HG03571 (cell line): ENCODE measurements around the gene SPACA1.

Experiments used
- ATAC-seq: cut with Tn5 transposase; IDR thresholded peaks from one replicate; pipeline ENCODE4 v1.9.1; 2021; ENCODE audit not compliant: unreplicated experiment

Gene SPACA1

DNA sequence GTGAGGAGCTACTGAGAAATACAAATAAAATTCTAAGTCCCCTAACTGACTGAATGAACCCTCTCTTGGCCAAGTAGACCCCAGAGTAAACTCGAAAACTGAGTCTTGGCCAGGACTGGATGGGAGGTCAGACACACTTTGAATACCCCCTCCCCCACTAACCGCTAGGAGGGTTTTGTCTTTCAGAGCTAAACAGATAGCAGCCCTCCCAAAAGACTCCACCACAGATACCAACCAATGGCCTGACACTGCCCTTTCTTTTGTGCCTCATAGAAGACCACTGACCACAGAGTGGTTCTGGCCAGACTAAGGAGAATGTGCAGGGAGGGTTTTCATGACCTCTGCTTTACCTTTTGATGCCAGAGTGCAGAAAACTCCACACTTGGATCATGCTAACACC is 42.1 kb downstream of the SPACA1 start:
- no peak for ATAC-seq

DNA sequence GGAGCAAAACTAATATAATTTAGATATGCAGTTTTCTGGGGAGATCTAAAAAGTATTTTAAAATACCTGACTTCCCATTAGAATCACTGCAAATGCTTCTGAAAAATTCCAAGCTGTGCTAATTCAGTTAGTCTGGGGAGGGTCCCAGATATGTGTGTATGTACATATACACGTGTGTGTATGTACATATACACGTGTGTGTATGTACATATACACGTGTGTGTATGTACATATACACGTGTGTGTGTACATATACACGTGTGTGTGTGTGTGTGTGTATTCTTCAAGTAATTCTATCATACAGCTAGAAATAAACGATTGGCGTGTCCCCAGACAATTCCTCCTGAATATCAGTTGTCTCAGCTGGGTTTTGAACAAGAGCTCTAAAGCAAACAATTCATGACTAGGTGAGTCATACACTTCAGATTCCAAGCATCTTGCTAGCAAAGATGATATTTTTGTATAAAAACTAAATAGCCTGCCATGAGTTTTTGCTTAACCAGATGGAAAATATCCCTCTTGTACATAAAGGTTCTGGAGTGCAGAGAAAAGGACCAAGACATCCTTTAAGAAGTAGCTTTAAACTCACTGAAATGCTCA is 58.2 kb downstream of the SPACA1 start:
- no peak for ATAC-seq

DNA sequence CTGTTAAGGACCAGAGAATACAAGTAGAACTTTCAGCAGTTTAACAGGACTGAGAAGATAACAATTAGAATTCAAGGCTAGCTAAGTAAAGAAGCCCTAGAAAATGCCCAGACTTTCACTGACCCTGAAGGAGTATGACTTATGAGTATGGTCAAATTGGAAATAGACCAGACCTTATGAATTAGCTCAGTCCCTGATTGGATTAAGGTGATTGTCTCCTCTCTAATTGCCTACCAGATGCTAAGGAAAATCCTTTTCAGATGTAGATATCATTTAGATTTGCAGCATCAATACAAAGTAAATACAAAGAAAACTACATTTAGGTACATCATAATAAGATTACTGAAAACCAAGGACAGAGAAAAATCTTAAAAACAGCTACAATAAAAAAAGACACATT is 59.6 kb downstream of the SPACA1 start:
- ATAC-seq, result no peak

DNA sequence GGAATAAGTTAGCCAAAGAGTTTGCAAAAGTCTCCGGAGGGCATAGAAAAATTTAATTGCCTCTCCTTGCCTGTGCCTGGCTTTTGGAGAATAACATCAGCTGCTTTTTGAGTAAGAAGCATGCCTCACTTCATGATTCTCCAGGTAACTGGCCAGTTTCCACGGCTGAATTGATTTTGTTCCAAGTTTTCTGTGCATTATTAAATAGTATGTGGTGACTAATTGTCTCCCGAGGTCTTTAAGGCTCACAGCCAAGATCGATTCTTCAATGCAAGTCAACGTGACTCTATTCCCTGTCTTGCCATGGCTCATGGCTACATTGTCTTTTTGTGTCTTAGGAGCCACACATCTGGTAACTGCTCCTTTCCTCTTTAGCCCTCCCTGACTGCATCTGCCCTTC is 64.3 kb downstream of the SPACA1 start:
- ATAC-seq, result no peak

DNA sequence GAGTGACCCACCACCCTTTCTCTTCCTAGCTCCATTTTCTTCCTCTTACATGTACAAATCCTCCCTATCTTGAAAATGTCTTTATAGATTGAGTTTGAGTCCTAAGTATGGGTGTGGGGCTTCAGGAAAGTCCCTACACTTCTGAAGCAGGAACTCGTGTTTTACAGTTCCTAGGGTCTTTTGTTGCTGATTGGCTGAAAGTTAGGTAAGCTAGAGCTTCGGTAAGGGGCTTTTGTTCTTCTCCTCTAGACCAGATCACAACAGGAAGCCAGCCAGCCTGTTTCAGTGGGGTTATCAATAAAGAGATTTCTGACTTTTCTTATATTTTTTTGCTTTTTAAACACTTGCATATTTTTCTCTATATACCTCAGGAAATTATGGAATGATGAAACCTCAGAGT is 67.2 kb downstream of the SPACA1 start:
- no peak for ATAC-seq

DNA sequence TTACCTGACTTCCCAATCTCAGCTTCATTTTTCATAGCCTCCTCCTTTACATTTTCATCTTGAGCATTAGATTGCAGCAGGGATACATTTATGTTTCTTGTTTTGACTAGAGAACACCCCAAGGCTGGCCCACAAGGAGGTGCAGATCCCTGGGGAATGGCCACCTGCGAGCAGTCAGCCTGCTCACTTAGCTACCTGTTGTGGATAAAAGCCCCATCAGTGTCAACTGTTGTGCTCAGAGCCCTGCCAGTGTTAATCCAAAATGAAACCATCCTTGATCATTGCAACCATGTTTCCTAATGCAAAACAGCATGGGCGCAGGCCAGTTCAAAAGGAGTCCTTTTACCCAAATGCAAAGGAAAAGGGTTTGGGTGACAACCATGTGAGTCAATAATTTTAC is 67.7 kb downstream of the SPACA1 start:
- ATAC-seq, result no peak

DNA sequence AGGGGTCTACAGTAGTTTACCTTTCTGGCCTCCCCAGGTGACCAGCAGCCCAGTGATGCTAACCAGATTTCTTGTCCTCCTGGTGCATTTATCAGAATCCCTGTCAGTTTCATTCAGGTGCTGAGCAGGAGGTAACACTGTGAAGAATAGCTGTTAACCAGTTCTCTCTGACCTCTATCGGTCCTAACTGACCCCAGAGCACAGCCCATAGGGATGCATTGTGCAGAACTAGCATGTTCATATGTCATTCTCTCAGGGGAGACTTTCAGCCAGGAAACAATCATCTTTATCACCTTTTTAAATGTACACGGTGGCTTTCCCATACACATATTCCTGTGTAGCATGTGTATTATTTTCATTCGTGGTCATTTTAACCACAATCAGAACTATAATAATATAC is 68.6 kb downstream of the SPACA1 start:
- no peak for ATAC-seq
